RWPE2 (cell line): ENCODE data around the gene RUSF1.

Source experiments
- ATAC-seq: fragments of 200-7000 bp; cut with Tn5 transposase; 3 replicates; pipeline ENCODE4 v1.9.1; 2021; ENCODE audit warnings: low read depth
- DNase-seq: peaks from one replicate; pipeline ENCODE4 v3.0.0-alpha.2; 2020; ENCODE audit warnings: low spot score
- H3K27ac ChIP-seq: fragments of 450-650 bp; 2 replicates; pipeline ENCODE4 v1.5.1; 2017; ENCODE audit warnings: mild to moderate bottlenecking; ENCODE audit not compliant: poor library complexity, severe bottlenecking
- H3K27me3 ChIP-seq: fragments of 250-450 bp; sonication (Bioruptor Pico); 2 replicates; pipeline ENCODE4 v1.5.1; 2021; ENCODE audit warnings: mild to moderate bottlenecking, moderate library complexity; ENCODE audit not compliant: insufficient read depth, poor library complexity, severe bottlenecking
- H3K36me3 ChIP-seq: fragments of 250-450 bp; sonication (Bioruptor Pico); 2 replicates; pipeline ENCODE4 v1.5.1; 2020; ENCODE audit warnings: low read depth, mild to moderate bottlenecking, moderate library complexity
- H3K4me1 ChIP-seq: fragments of 250-450 bp; sonication (Bioruptor Pico); 2 replicates; pipeline ENCODE4 v1.5.1; 2021; ENCODE audit warnings: mild to moderate bottlenecking, moderate library complexity; ENCODE audit not compliant: insufficient read depth, poor library complexity, severe bottlenecking
- H3K4me3 ChIP-seq: fragments of 250-450 bp; sonication (Bioruptor Pico); 2 replicates; pipeline ENCODE4 v1.5.1; 2021; ENCODE audit warnings: mild to moderate bottlenecking, moderate library complexity; ENCODE audit not compliant: severe bottlenecking
- H3K9me3 ChIP-seq: fragments of 250-450 bp; sonication (Bioruptor Pico); 2 replicates; pipeline ENCODE4 v1.5.1; 2021; ENCODE audit warnings: mild to moderate bottlenecking, moderate library complexity; ENCODE audit not compliant: severe bottlenecking
- TF ChIP-seq, protein P1 (sequence below): fragments of 450-650 bp; IDR thresholded peaks from one replicate; pipeline ENCODE4 v1.5.1; 2017; ENCODE audit warnings: mild to moderate bottlenecking, moderate library complexity; ENCODE audit not compliant: poor library complexity, severe bottlenecking

Gene RUSF1

DNA sequence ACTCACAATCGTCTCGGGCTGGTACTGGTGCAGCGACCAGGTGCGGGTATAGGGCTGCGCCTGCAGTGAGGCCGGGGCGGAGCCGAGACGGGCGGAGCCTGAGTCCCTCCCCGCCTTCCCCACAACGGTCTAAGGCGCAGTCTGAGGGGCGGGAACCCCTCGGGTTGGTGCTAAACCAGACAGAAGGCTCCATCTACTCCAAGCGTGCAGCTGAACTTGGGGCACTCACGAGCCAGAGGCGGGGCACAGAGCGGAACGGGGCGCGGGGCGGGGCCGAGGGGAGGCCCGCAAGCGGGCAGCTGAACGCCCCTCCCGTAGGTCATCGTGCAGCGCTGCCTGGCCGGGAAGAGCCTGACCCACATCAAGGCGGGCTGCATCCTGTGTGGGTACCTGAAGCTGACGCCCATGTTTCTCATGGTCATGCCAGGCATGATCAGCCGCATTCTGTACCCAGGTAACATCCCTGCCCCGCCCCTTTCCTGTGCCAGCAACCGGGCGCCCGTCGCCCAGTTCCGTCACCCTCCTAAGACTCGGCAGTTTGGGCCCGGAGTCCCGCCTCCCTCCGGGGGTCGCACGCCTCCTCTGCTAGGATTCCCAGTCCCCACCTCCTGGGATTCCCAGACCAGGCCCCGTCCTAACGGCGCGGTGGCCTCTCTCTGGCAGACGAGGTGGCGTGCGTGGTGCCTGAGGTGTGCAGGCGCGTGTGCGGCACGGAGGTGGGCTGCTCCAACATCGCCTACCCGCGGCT, 20.3 kb downstream of the RUSF1 start:
- Histone ChIP-seq H3K36me3 (0 out of 2 replicates have a peak, but pooled peaks cover 4% of the 10 kb centered on the region), H3K9me3 (no peaks in the 10 kb centered on the region), H3K27me3 (no peaks in the 10 kb centered on the region), H3K4me3 (peak overlapping the region; percentile 37), H3K27ac (no peak overlapping the region), H3K4me1 (no peaks in the 10 kb centered on the region)
- TF ChIP-seq, protein P1, sequence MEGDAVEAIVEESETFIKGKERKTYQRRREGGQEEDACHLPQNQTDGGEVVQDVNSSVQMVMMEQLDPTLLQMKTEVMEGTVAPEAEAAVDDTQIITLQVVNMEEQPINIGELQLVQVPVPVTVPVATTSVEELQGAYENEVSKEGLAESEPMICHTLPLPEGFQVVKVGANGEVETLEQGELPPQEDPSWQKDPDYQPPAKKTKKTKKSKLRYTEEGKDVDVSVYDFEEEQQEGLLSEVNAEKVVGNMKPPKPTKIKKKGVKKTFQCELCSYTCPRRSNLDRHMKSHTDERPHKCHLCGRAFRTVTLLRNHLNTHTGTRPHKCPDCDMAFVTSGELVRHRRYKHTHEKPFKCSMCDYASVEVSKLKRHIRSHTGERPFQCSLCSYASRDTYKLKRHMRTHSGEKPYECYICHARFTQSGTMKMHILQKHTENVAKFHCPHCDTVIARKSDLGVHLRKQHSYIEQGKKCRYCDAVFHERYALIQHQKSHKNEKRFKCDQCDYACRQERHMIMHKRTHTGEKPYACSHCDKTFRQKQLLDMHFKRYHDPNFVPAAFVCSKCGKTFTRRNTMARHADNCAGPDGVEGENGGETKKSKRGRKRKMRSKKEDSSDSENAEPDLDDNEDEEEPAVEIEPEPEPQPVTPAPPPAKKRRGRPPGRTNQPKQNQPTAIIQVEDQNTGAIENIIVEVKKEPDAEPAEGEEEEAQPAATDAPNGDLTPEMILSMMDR = no peak
- ATAC-seq = peak; percentile 87
- no peak for DNase-seq

- Histone ChIP-seq H3K27me3 (no peaks in the 10 kb centered on the region), H3K4me1 (no peaks in the 10 kb centered on the region), H3K27ac (no peak overlapping the region), H3K4me3 (peak overlapping the region; percentile 37), H3K9me3 (no peaks in the 10 kb centered on the region), H3K36me3 (no peaks in the 10 kb centered on the region)
- ATAC-seq (no peak), DNase-seq (no peak)
- TF ChIP-seq, protein P1 = no peak
These were observed 21.0 kb downstream of the RUSF1 start for GRCh38 chr16:31487071-31487719.

- H3K27me3 ChIP-seq = no peaks in the 10 kb centered on the region
- TF ChIP-seq, protein P1 = no peak
- no peaks in the 10 kb centered on the region for H3K36me3 ChIP-seq
- H3K4me1 ChIP-seq = no peaks in the 10 kb centered on the region
- H3K9me3 ChIP-seq = no peaks in the 10 kb centered on the region
- H3K4me3 ChIP-seq = no peak overlapping the region
- no peak for ATAC-seq
- no peak overlapping the region for H3K27ac ChIP-seq
- no peak for DNase-seq
These were observed 22.1 kb downstream of the RUSF1 start for GRCh38 chr16:31486045-31486444.

DNA sequence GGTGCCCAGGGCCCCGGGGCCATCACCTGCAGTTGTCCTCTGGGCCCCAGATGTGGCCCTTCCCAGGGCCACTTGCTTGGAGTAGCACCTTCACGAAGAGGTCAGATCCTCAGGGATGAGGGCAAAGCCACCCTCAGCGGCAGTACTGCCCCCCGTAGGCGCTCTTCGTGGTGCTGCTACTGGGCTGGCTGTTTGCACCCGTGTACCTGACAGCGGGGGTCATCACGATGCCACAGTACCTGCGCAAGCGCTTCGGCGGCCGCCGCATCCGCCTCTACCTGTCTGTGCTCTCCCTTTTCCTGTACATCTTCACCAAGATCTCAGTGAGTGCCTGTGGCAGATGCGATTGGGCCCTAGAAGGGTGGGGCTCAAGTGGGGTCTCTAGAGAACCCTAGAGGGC, 22.6 kb downstream of the RUSF1 start:
- H3K27me3 ChIP-seq = no peaks in the 10 kb centered on the region
- TF ChIP-seq, protein P1 = no peak
- no peaks in the 10 kb centered on the region for H3K36me3 ChIP-seq
- DNase-seq = no peak
- no peak for ATAC-seq
- no peaks in the 10 kb centered on the region for H3K9me3 ChIP-seq
- H3K4me1 ChIP-seq = no peaks in the 10 kb centered on the region
- no peak overlapping the region for H3K4me3 ChIP-seq
- H3K27ac ChIP-seq = no peak overlapping the region
